Smooth muscle cell of the brain vasculature (primary cell): ENCODE data around the gene CD4.

ENCODE experiments used
- DNase-seq: peaks from one replicate; pipeline ENCODE4 v3.0.0-alpha.2; 2012; ENCODE audit warnings: low read depth, low spot score

Gene CD4

GRCh38 chr12:6765048-6765633 lies 24.2 kb upstream of the CD4 start:
- no peak for DNase-seq

GRCh38 chr12:6765634-6766581 lies 23.4 kb upstream of the CD4 start, which contains the start of gene PTMS:
PTMS (plus strand) TSS chr12:6766363; CDS start chr12:6766706, 343 bp downstream.
- DNase-seq = peak; percentile 69

GRCh38 chr12:6766651-6767349 lies 22.5 kb upstream of the CD4 start:
- no peak for DNase-seq

GRCh38 chr12:6767353-6768319 lies 21.7 kb upstream of the CD4 start:
- DNase-seq = no peak

- no peak for DNase-seq
These were observed 20.9 kb upstream of the CD4 start for GRCh38 chr12:6768437-6768914.

GRCh38 chr12:6768990-6769389 lies 20.3 kb upstream of the CD4 start:
- DNase-seq = no peak

- DNase-seq = no peak
These were observed 19.7 kb upstream of the CD4 start for GRCh38 chr12:6769666-6770065.

GRCh38 chr12:6770094-6770493 lies 19.2 kb upstream of the CD4 start:
- DNase-seq = no peak

- DNase-seq = no peak
These were observed 18.7 kb upstream of the CD4 start for GRCh38 chr12:6770600-6770999.

GRCh38 chr12:6771091-6771495 lies 18.2 kb upstream of the CD4 start:
- no peak for DNase-seq

GRCh38 chr12:6771509-6772330 lies 17.6 kb upstream of the CD4 start:
- DNase-seq = no peak

GRCh38 chr12:6772331-6772695 lies 17.0 kb upstream of the CD4 start, which contains the start of gene LAG3:
LAG3 (plus strand) TSS chr12:6772520; CDS start chr12:6772853, 333 bp downstream.
- no peak for DNase-seq

GRCh38 chr12:6772726-6773589 lies 16.4 kb upstream of the CD4 start:
- DNase-seq = no peak

GRCh38 chr12:6773590-6774351 lies 15.6 kb upstream of the CD4 start:
- no peak for DNase-seq

- DNase-seq = no peak
These were observed 14.7 kb upstream of the CD4 start for GRCh38 chr12:6774499-6775062.

GRCh38 chr12:6775185-6776174 lies 13.8 kb upstream of the CD4 start:
- DNase-seq = no peak

- no peak for DNase-seq
These were observed 11.9 kb upstream of the CD4 start for GRCh38 chr12:6777386-6777785.
